Muscle of back (tissue), 11 donors: Measurements from ENCODE around the gene ARHGEF7. TPM values are rescaled to one million over a fixed set of nuclear protein-coding genes. Genes with fewer than 3 reads are reported as not detected.
"Not testable (repeated sequence)": the region's sequence is repeated elsewhere in the genome, so short reads cannot be mapped to it uniquely, and the experiment has no call there.

Experiments
- DNase-seq, 3 donors: peaks; one replicate each; pipeline versions ENCODE4 v3.0.0 to v3.0.0-alpha.2; 2013
- polyA plus RNA-seq, 10 donors: library from polyadenylated mRNA; unstranded; fragments of 120-200 nt; gene quantifications; one replicate each; pipeline ENCODE4 v1.2.1, GENCODE V29; 2013; ENCODE audit not compliant: insufficient read length in 10 of 10

ARHGEF7 gene
- polyA plus RNA-seq, 10 donors: 54.3 to 90.5 (median 73.8) TPM

GRCh38 chr13:111189516-111189915 is 74.4 kb downstream of the ARHGEF7 start:
- DNase-seq: not testable (repeated sequence)

GRCh38 chr13:111193223-111193622 is 78.1 kb downstream of the ARHGEF7 start:
- DNase-seq: not testable (repeated sequence)

- DNase-seq: not testable (repeated sequence)
Observed at GRCh38 chr13:111194651-111195050, 79.5 kb downstream of the ARHGEF7 start.

GRCh38 chr13:111198732-111199378 is 83.7 kb downstream of the ARHGEF7 start:
- not testable (repeated sequence) for DNase-seq

GRCh38 chr13:111201304-111201940 is 86.3 kb downstream of the ARHGEF7 start:
- no peak for DNase-seq

- peak in 1 of 3 donors; percentile 65 for DNase-seq
Observed at GRCh38 chr13:111202156-111202621, 87.1 kb downstream of the ARHGEF7 start.

- DNase-seq: peak; percentile 79 to 89 (median 82)
Observed at GRCh38 chr13:111202745-111203144, 87.6 kb downstream of the ARHGEF7 start.

- DNase-seq: peak in 1 of 3 donors; percentile 51
Observed at GRCh38 chr13:111203736-111204389, 88.8 kb downstream of the ARHGEF7 start.

- peak; percentile 59 to 83 (median 62) for DNase-seq
Observed at GRCh38 chr13:111204438-111205177, 89.5 kb downstream of the ARHGEF7 start.

GRCh38 chr13:111206148-111206547 is 91.0 kb downstream of the ARHGEF7 start:
- DNase-seq: no peak

GRCh38 chr13:111209613-111210012 is 94.5 kb downstream of the ARHGEF7 start:
- no peak for DNase-seq

GRCh38 chr13:111210091-111210490 is 95.0 kb downstream of the ARHGEF7 start:
- no peak for DNase-seq

- peak; percentile 59 to 85 (median 74) for DNase-seq
Observed at GRCh38 chr13:111210544-111211469, 95.7 kb downstream of the ARHGEF7 start.

GRCh38 chr13:111211789-111212516 is 96.8 kb downstream of the ARHGEF7 start:
- DNase-seq: no peak

GRCh38 chr13:111212517-111212873 is 97.4 kb downstream of the ARHGEF7 start:
- peak in 1 of 3 donors; percentile 32 for DNase-seq

- peak in 1 of 3 donors; percentile 28 for DNase-seq
Observed at GRCh38 chr13:111213964-111214726, 99.0 kb downstream of the ARHGEF7 start.

GRCh38 chr13:111215081-111216047 is 100.3 kb downstream of the ARHGEF7 start:
- DNase-seq: peak in 1 of 3 donors; percentile 52
